ENCODE measurements around the gene PPP1R1A. TPM values are rescaled to one million over a fixed set of nuclear protein-coding genes. Genes with fewer than 3 reads are reported as not detected.

PPP1R1A gene
- total RNA-seq, 1 donor from 2014 or later = 10.8 TPM

DNA sequence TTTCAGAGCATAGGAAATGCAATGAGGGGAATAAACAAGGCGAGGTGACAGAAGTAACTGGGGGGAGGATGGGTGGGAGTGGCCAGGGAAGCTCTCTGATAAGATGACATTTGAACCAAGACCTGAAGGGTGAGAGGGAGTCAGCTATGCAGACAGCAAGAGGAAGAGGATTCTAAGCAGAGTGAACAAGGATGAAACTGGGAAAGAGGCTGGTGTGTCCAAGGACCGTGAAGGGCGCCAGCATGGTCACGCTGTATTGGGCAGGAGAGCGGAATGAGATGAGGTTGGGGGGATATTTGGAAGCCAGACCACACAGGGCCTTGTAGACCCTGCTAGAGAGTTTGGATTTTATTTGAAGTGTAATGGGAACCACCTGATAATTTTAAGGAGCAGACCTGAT, 10.5 kb upstream of the PPP1R1A start:
- Histone ChIP-seq H3K9me3 (no peaks in the 10 kb centered on the region), H3K36me3 (no peaks in the 10 kb centered on the region), H3K4me3 (no peak overlapping the region), H3K4me1 (no peaks in the 10 kb centered on the region), H3K27me3 (no peaks in the 10 kb centered on the region), H3K27ac (no peak overlapping the region)
- intact Hi-C loops (cut with DNase I) = no loop called here
- DNase-seq (ENCODE audit: extremely low spot score in 2 of 2) = no peak
- TF ChIP-seq POLR2AphosphoS5 (IDR thresholded peaks at IDR 0.05; ENCODE audit: insufficient read depth in 1 of 2, low read depth in 1 of 2) = no peak
- TF ChIP-seq, protein P1, sequence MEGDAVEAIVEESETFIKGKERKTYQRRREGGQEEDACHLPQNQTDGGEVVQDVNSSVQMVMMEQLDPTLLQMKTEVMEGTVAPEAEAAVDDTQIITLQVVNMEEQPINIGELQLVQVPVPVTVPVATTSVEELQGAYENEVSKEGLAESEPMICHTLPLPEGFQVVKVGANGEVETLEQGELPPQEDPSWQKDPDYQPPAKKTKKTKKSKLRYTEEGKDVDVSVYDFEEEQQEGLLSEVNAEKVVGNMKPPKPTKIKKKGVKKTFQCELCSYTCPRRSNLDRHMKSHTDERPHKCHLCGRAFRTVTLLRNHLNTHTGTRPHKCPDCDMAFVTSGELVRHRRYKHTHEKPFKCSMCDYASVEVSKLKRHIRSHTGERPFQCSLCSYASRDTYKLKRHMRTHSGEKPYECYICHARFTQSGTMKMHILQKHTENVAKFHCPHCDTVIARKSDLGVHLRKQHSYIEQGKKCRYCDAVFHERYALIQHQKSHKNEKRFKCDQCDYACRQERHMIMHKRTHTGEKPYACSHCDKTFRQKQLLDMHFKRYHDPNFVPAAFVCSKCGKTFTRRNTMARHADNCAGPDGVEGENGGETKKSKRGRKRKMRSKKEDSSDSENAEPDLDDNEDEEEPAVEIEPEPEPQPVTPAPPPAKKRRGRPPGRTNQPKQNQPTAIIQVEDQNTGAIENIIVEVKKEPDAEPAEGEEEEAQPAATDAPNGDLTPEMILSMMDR (IDR thresholded peaks at IDR 0.05) = no peak
- no peak for TF ChIP-seq POLR2A (IDR thresholded peaks at IDR 0.05)

DNA sequence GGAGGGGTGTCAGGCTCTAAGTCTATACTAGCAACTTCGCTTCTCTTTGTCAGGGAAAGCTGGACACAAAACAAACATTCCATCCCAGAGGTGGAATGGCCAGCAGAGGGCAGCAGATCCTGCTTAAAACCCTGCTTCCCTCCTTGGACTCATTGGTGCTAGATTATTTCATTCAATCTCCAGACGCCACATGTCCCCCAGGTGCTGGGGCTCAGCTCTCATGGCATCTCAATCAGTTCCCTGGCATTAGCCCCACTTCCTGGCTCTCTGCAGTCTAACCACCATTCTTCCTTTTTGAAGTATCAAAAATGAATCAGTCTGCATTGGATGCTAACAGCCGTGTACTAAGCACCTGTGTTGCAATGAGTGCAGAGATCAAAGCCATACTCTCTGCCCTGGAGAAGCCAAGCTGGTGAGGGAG, 8.1 kb upstream of the PPP1R1A start:
- intact Hi-C loops (cut with DNase I) = no loop called here
- TF ChIP-seq POLR2A (IDR thresholded peaks at IDR 0.05) = no peak
- TF ChIP-seq, protein P1 (IDR thresholded peaks at IDR 0.05) = peak; percentile 55 to 57 (median 56)
- Histone ChIP-seq H3K4me1 (no peaks in the 10 kb centered on the region), H3K9me3 (no peaks in the 10 kb centered on the region), H3K36me3 (no peaks in the 10 kb centered on the region), H3K27ac (no peak overlapping the region), H3K27me3 (no peaks in the 10 kb centered on the region), H3K4me3 (no peak overlapping the region)
- no peak for DNase-seq (ENCODE audit: extremely low spot score in 2 of 2)

DNA sequence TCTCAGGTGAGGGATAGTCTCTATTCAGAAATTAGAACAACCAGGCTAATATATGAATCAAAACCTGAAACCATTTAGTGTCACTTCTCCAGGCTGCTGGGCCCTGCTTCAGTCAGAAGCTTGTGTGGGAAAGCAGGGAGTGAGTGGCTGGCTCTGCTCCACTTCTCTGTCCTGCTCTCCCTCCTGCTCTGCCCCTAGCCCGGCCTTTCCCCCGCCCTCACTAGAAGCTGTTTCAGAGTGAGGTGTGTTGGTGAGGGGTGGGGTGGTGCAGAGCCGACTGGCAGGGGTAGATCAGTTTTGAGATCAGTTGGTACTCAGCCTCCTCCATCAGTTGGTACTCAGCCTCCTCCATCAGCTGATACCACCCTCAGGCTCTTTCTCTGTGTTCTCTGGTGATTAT, 7.0 kb upstream of the PPP1R1A start:
- no peak for TF ChIP-seq POLR2AphosphoS5 (IDR thresholded peaks at IDR 0.05; ENCODE audit: insufficient read depth in 1 of 2, low read depth in 1 of 2)
- TF ChIP-seq, protein P1 (IDR thresholded peaks at IDR 0.05) = no peak
- no peak for TF ChIP-seq POLR2A (IDR thresholded peaks at IDR 0.05)
- intact Hi-C loops (cut with DNase I) = no loop called here

DNA sequence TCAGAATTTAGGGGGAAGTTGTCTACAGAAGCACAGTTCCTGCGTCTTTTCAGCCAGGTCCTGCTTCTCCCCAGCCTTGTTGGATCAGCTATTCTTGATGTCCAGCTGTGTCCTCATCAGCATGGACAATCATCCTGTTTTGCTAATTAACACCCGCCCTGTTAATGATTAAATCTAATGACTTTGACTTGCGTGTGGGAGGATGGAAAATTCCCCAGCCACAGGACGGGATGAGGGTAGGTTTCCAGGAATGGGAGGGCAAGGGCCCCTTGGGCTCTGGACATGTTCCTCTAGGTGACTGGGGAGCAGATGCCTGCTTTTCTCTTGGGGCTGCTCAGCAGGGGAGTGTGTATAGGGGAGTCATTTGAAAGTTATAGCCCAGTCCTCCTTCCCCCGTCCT, 5.3 kb upstream of the PPP1R1A start:
- H3K4me1 ChIP-seq = peaks cover 5% of the 10 kb centered on the region
- H3K4me3 ChIP-seq = no peak overlapping the region
- no peak overlapping the region for H3K27ac ChIP-seq
- intact Hi-C loops (cut with DNase I) = no loop called here
- H3K9me3 ChIP-seq = no peaks in the 10 kb centered on the region
- H3K36me3 ChIP-seq = no peaks in the 10 kb centered on the region
- DNase-seq (ENCODE audit: extremely low spot score in 2 of 2) = no peak
- TF ChIP-seq POLR2AphosphoS5 (IDR thresholded peaks at IDR 0.05; ENCODE audit: insufficient read depth in 1 of 2, low read depth in 1 of 2) = no peak
- TF ChIP-seq, protein P1 (IDR thresholded peaks at IDR 0.05) = no peak
- TF ChIP-seq POLR2A (IDR thresholded peaks at IDR 0.05) = no peak
- no peaks in the 10 kb centered on the region for H3K27me3 ChIP-seq

More for the DNA sequence above, 7.0 kb upstream of the PPP1R1A start:
- H3K9me3 ChIP-seq = no peaks in the 10 kb centered on the region
- no peak for DNase-seq (ENCODE audit: extremely low spot score in 2 of 2)
- H3K4me3 ChIP-seq = no peak overlapping the region
- no peak overlapping the region for H3K27ac ChIP-seq
- H3K4me1 ChIP-seq = no peaks in the 10 kb centered on the region
- no peaks in the 10 kb centered on the region for H3K36me3 ChIP-seq
- H3K27me3 ChIP-seq = no peaks in the 10 kb centered on the region

DNA sequence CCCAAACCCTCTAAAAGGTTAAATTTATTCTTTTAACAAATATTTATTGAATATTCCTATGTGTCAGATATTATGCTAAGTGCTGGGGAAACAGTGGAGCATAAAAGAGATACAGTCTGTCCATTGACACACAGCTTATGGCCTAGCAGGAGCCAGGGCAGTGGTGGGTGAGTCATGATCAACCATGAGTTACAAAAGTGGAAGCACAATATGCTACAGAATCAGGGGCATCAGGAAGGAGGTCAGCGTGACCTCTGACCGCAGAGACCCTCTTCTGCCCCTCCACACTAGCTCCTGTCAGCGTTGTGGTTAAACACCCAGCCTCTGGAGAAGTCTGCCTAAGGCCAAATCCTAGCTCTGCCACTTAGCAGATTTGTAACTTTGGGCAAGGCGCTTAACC, 4.7 kb upstream of the PPP1R1A start:
- TF ChIP-seq POLR2AphosphoS5 (IDR thresholded peaks at IDR 0.05; ENCODE audit: insufficient read depth in 1 of 2, low read depth in 1 of 2) = no peak
- no peak for TF ChIP-seq POLR2A (IDR thresholded peaks at IDR 0.05)
- TF ChIP-seq, protein P1 (IDR thresholded peaks at IDR 0.05) = no peak
- H3K27ac ChIP-seq = no peak overlapping the region
- H3K9me3 ChIP-seq = no peaks in the 10 kb centered on the region
- no peaks in the 10 kb centered on the region for H3K36me3 ChIP-seq
- intact Hi-C loops (cut with DNase I) = no loop called here
- no peak overlapping the region for H3K4me3 ChIP-seq
- peaks cover 9% of the 10 kb centered on the region for H3K4me1 ChIP-seq
- no peaks in the 10 kb centered on the region for H3K27me3 ChIP-seq
- DNase-seq (ENCODE audit: extremely low spot score in 2 of 2) = no peak
